Heart right ventricle (tissue), 16 donors: Measurements from ENCODE around the gene COPS6. TPM values are rescaled to one million over a fixed set of nuclear protein-coding genes. Genes with fewer than 3 reads are reported as not detected.

ENCODE experiments used
- ATAC-seq, 8 donors: fragments of 200-7000 bp; cut with Tn5 transposase; one replicate each; pipeline ENCODE4 v1.9.1; 2020; ENCODE audit warnings: mild to moderate bottlenecking in 8 of 8, moderate library complexity in 8 of 8, moderate number of reproducible peaks in 1 of 8
- DNase-seq, 2 donors: peaks; one replicate each; pipeline ENCODE4 v3.0.0-alpha.2; 2020
- H3K27ac ChIP-seq, 10 donors: fragments of 200-600 bp; sonication (generic) in 2 of 10; one replicate each; pipeline versions ENCODE4 v1.5.0 to v1.8.0; 2020 to 2022; ENCODE audit warnings: mild to moderate bottlenecking in 3 of 10
- H3K27me3 ChIP-seq, 7 donors: fragments of 200-600 bp; one replicate each; pipeline ENCODE4 v1.8.0; 2021 to 2022; ENCODE audit warnings: mild to moderate bottlenecking in 2 of 7
- H3K36me3 ChIP-seq, 9 donors: fragments of 200-600 bp; sonication (generic) in 1 of 9; one replicate each; pipeline versions ENCODE4 v1.5.0 to v1.8.0; 2020 to 2022; ENCODE audit warnings: mild to moderate bottlenecking in 2 of 9
- H3K4me1 ChIP-seq, 9 donors: fragments of 200-600 bp; sonication (generic) in 1 of 9; one replicate each; pipeline versions ENCODE4 v1.5.0 to v1.8.0; 2020 to 2022; ENCODE audit warnings: mild to moderate bottlenecking in 4 of 9
- H3K4me3 ChIP-seq, 10 donors: fragments of 200-600 bp; sonication (generic) in 2 of 10; one replicate each; pipeline versions ENCODE4 v1.5.0 to v1.8.0; 2020 to 2022; ENCODE audit warnings: mild to moderate bottlenecking in 7 of 10, moderate library complexity in 2 of 10
- H3K9me3 ChIP-seq, 11 donors: fragments of 200-600 bp in 10 of 11; sonication (generic) in 2 of 11; one replicate each; pipeline versions ENCODE4 v1.5.0 to v1.8.0; 2013 to 2022; ENCODE audit warnings: mild to moderate bottlenecking in 2 of 11, control low read depth in 1 of 11, moderate library complexity in 1 of 11
- CTCF ChIP-seq, 9 donors: fragments of 200-600 bp; sonication (generic) in 2 of 9; IDR thresholded peaks; one replicate each; pipeline versions ENCODE4 v1.5.0 to v1.8.0; 2021 to 2022; ENCODE audit warnings: antibody characterized with exemption in 9 of 9, mild to moderate bottlenecking in 5 of 9, moderate library complexity in 1 of 9
- WGBS, 2 donors: extraction: QIAGEN DNeasy Blood & Tissue Kit; methylation state at CpG; one replicate each; pipeline ENCODE4 v1.1.7; 2013; ENCODE audit warnings: inconsistent platforms in 1 of 2; 5-methylcytosine and 5-hydroxymethylcytosine counted together
- intact Hi-C, 10 donors: fragments of 100-400 bp; cut with DNase I; formaldehyde crosslinking; loops; one replicate each; pipeline versions ENCODE4 v1.11.1 to v1.14.2; 2022
- polyA plus RNA-seq, 2 donors: library from polyadenylated mRNA; stranded (reverse); fragments of 200-250 nt; gene quantifications; one replicate each; pipeline ENCODE4 v1.2.3, GENCODE V29; 2013
- total RNA-seq, 10 donors: library from RNA; stranded (reverse); fragmentation: NEBNext Ultra II Directional in 3 of 10; extraction: Animal tissue kit (Norgen Biotek cat#: 25700) in 3 of 10; gene quantifications; one replicate each; pipeline versions ENCODE4 v1.2.1 to v1.2.4, GENCODE V29; 2021 to 2023
- donor health status: Arrhythmogenic right ventricular cardiomyopathy.
- donor health status: ischemic (EF 13 %, LVEDD 7.1; RV severe dilation, severe dysfunction).
- donor health status: healthy with polysubstance abuse.
- donor health status: DM: no; HTN: yes; CAD: no.
- donor health status: DM: no; HTN: no; CAD: no.
- donor health status: ischemic (EF 25% LVEDD 6.9; RV normal size, moderate dysfunction).
- donor health status: ischemic (EF 25% LVEDD 5.7; RV mildly dilated, moderate dysfunction).
- donor health status: healthy.
- donor health status: DM: yes; HTN: yes; CAD: no.
- donor health status: Ischemic cardiomyopathy.
- donor health status: ischemic (EF 35%, LVEDD 5.7; RV mildly dilated, moderate dysfunction).
- donor health status: nonischemic (EF 11% LVEDD 7.7; RV severe dilation, severe dysfunction).
- donor health status: DM: yes; HTN: yes; CAD: no.
- donor health status: PGD.
- donor health status: ischemic (EF 29% LVEDD 5.4; RV normal size, mild dysfunction).
- donor health status: nonischemic (EF 23%, LVEDD 6.1; RV moderate dilation, normal function).

COPS6 gene
- total and polyA plus RNA-seq, 12 donors: 106 to 135 (median 116) TPM

GRCh38 chr7:100098913-100099312, 10.1 kb downstream of the COPS6 start:
- intact Hi-C loops: no loop called here
- Histone ChIP-seq H3K4me1 (peaks cover 3 to 36% (median 27%) of the 10 kb centered on the region in 9 donors), H3K36me3 (peaks cover 0 to 69% (median 50%) of the 10 kb centered on the region in 9 donors), H3K9me3 (no peaks in the 10 kb centered on the region), H3K4me3 (no peak overlapping the region), H3K27me3 (no peaks in the 10 kb centered on the region), H3K27ac (no peak overlapping the region)
- TF ChIP-seq CTCF (IDR thresholded peaks at IDR 0.05): no peak
- WGBS, 2 donors: 82 to 89% methylated on average over 10 of the region's 10 CpGs
- no peak for ATAC-seq
- DNase-seq: no peak

GRCh38 chr7:100099452-100099851, 10.7 kb downstream of the COPS6 start:
- no peaks in the 10 kb centered on the region for H3K27me3 ChIP-seq
- ATAC-seq: no peak
- peaks cover 0 to 69% (median 48%) of the 10 kb centered on the region in 9 donors for H3K36me3 ChIP-seq
- 67% methylated on average over 12 of the region's 12 CpGs for WGBS, 2 donors
- H3K4me1 ChIP-seq: peaks cover 3 to 32% (median 27%) of the 10 kb centered on the region in 9 donors
- peak overlapping the region; percentile 57 to 89 (median 78) for H3K4me3 ChIP-seq
- H3K9me3 ChIP-seq: no peaks in the 10 kb centered on the region
- peak overlapping the region in 4 of 10 donors; percentile 93 to 97 (median 94) for H3K27ac ChIP-seq
- intact Hi-C loops: no loop called here
- TF ChIP-seq CTCF (IDR thresholded peaks at IDR 0.05): no peak
- DNase-seq: no peak

GRCh38 chr7:100100420-100101015, 11.7 kb downstream of the COPS6 start:
- DNase-seq (peak; percentile 93 to 95), ATAC-seq (peak; percentile 88 to 95 (median 93))
- Histone ChIP-seq H3K27me3 (no peaks in the 10 kb centered on the region), H3K4me1 (peaks cover 3 to 32% (median 26%) of the 10 kb centered on the region in 9 donors), H3K27ac (peak overlapping the region; percentile 81 to 97 (median 93)), H3K4me3 (peak overlapping the region; percentile 57 to 89 (median 78)), H3K36me3 (peaks cover 0 to 69% (median 43%) of the 10 kb centered on the region in 9 donors), H3K9me3 (no peaks in the 10 kb centered on the region)
- intact Hi-C loops: loop anchor here in 4 of 10 donors (1.0 to 2.0 kb wide), 3 partner anchors 18 to 52 kb away; partner anchors contain the start of genes CNPY4 (in 3 of the 4), TAF6 (in 3 of the 4) and ZSCAN21 (in 3 of the 4)
- TF ChIP-seq CTCF (IDR thresholded peaks at IDR 0.05): no peak
- 0% methylated on average over 58 to 61 of the region's 61 CpGs for WGBS, 2 donors

- 0 to 1% methylated on average over 79 to 80 of the region's 80 CpGs for WGBS, 2 donors
- ATAC-seq: peak; percentile 94 to 97 (median 96)
- no peak for TF ChIP-seq CTCF (IDR thresholded peaks at IDR 0.05)
These were observed 12.5 kb downstream of the COPS6 start, which contains the start of the genes AP4M1 and MCM7 for GRCh38 chr7:100101016-100101862. TSS of gene AP4M1 (plus strand) at chr7:100101643. CDS start at chr7:100101715, 72 bp downstream. TSS of gene MCM7 (minus strand) at chr7:100101397. CDS start at chr7:100101294, 103 bp downstream.

More at GRCh38 chr7:100101016-100101862, 12.5 kb downstream of the COPS6 start, which contains the start of the genes AP4M1 and MCM7:
- peak within 1 kb of the TSS; percentile 81 to 97 (median 93) for H3K27ac ChIP-seq
- intact Hi-C loops: loop anchor here in 4 of 10 donors (1.0 to 2.0 kb wide), 3 partner anchors 18 to 52 kb away; partner anchors contain the start of genes CNPY4 (in 3 of the 4), TAF6 (in 3 of the 4) and ZSCAN21 (in 3 of the 4)
- peak within 1 kb of the TSS; percentile 57 to 89 (median 78) for H3K4me3 ChIP-seq
- peaks cover 0 to 69% (median 43%) of the 10 kb centered on the region in 9 donors for H3K36me3 ChIP-seq
- peak; percentile 99 for DNase-seq
- peaks cover 3 to 32% (median 26%) of the 10 kb centered on the region in 9 donors for H3K4me1 ChIP-seq
- no peaks in the 10 kb centered on the region for H3K27me3 ChIP-seq
- H3K9me3 ChIP-seq: no peaks in the 10 kb centered on the region
